ENCODE measurements around the gene C5AR2.

DNA sequence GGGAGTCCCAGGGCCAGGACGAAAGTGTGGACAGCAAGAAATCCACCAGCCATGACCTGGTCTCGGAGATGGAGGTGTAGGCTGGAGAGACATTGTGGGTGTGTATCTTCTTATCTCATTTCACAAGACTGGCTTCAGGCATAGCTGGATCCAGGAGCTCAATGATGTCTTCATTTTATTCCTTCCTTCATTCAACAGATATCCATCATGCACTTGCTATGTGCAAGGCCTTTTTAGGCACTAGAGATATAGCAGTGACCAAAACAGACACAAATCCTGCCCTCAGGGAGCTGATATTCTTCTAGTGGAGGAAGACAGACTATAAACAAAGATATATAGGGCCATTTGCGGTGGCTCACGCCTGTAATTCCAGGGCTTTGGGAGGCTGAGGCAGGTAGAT, 9.8 kb downstream of the C5AR2 start:
- TF ChIP-seq NRF1 (IDR thresholded peaks at IDR 0.05; ENCODE audit: low read depth, low read length) (no peak), CHD2 (IDR thresholded peaks at IDR 0.05; ENCODE audit: low read length, partially characterized antibody) (no peak), RFX5 (IDR thresholded peaks at IDR 0.05; ENCODE audit: low read length) (no peak), CTCF (IDR thresholded peaks at IDR 0.05) (no peak)
- TF ChIP-seq, protein P1, sequence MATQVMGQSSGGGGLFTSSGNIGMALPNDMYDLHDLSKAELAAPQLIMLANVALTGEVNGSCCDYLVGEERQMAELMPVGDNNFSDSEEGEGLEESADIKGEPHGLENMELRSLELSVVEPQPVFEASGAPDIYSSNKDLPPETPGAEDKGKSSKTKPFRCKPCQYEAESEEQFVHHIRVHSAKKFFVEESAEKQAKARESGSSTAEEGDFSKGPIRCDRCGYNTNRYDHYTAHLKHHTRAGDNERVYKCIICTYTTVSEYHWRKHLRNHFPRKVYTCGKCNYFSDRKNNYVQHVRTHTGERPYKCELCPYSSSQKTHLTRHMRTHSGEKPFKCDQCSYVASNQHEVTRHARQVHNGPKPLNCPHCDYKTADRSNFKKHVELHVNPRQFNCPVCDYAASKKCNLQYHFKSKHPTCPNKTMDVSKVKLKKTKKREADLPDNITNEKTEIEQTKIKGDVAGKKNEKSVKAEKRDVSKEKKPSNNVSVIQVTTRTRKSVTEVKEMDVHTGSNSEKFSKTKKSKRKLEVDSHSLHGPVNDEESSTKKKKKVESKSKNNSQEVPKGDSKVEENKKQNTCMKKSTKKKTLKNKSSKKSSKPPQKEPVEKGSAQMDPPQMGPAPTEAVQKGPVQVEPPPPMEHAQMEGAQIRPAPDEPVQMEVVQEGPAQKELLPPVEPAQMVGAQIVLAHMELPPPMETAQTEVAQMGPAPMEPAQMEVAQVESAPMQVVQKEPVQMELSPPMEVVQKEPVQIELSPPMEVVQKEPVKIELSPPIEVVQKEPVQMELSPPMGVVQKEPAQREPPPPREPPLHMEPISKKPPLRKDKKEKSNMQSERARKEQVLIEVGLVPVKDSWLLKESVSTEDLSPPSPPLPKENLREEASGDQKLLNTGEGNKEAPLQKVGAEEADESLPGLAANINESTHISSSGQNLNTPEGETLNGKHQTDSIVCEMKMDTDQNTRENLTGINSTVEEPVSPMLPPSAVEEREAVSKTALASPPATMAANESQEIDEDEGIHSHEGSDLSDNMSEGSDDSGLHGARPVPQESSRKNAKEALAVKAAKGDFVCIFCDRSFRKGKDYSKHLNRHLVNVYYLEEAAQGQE (IDR thresholded peaks at IDR 0.05; ENCODE audit: low read depth, low read length): no peak
- TF ChIP-seq, protein P2, sequence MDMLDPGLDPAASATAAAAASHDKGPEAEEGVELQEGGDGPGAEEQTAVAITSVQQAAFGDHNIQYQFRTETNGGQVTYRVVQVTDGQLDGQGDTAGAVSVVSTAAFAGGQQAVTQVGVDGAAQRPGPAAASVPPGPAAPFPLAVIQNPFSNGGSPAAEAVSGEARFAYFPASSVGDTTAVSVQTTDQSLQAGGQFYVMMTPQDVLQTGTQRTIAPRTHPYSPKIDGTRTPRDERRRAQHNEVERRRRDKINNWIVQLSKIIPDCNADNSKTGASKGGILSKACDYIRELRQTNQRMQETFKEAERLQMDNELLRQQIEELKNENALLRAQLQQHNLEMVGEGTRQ (IDR thresholded peaks at IDR 0.05; ENCODE audit: borderline replicate concordance, low read depth, low read length): no peak

All from SK-N-SH (cell line).